HCT116 (cell line): Measurements from ENCODE around the gene DDR2. TPM values are rescaled to one million over a fixed set of nuclear protein-coding genes. Genes with fewer than 3 reads are reported as not detected.

Experiments used
- ATAC-seq: fragments of 200-7000 bp; cut with Tn5 transposase; 2 replicates; pipeline ENCODE4 v1.9.1; 2020; ENCODE audit warnings: mild to moderate bottlenecking, moderate library complexity
- BruUV-seq: library from RNA; stranded (reverse); fragments of 400-500 nt; replicated peaks from 2 replicates; lab custom pipeline; 2021; lab: Mats Ljungman, UMichigan
- CTCF ChIA-PET: fragments of 300-600 bp; sonication (Branson Sonifier 250); formaldehyde crosslinking; loops from one replicate; lab custom pipeline; 2021; ENCODE audit warnings: antibody characterized with exemption; lab: Charles Lee
- POLR2A ChIA-PET: fragments of 300-600, 350-600 bp; sonication (Branson Sonifier 250); formaldehyde crosslinking; loops from one replicate; lab custom pipeline; 2021; ENCODE audit warnings: antibody characterized with exemption; lab: Charles Lee
- RAD21 ChIA-PET, 2 experiments: fragments of 300-600 bp; sonication (Branson Sonifier 250); formaldehyde crosslinking; loops; one replicate each; lab custom pipeline; 2023; ENCODE audit warnings: low total read pairs in 2 of 2; ENCODE audit not compliant: uncharacterized antibody in 2 of 2, unreplicated experiment in 2 of 2, low non-redundant PET in 1 of 2; lab: Charles Lee
- DNase-seq: peaks from one replicate; pipeline ENCODE4 v3.0.0-alpha.2; 2010; ENCODE audit warnings: low read depth, low spot score
- H2AFZ ChIP-seq: fragments of 200-600 bp; shearing (Covaris generic), sonication (generic); 2 replicates; pipeline ENCODE4 v1.6.1; 2017; ENCODE audit warnings: low read depth, mixed run types, mixed read lengths, antibody characterized with exemption, low read length; ENCODE audit not compliant: poor library complexity, severe bottlenecking
- H3K27ac ChIP-seq: 2 replicates; pipeline ENCODE4 v1.5.1; 2012; ENCODE audit warnings: low read depth, low read length
- H3K27me3 ChIP-seq: fragments of 200-600 bp; sonication (generic); 2 replicates; pipeline ENCODE4 v1.6.1; 2016; ENCODE audit warnings: mixed run types, low read length, mixed read lengths; ENCODE audit not compliant: insufficient read depth
- H3K36me3 ChIP-seq, 2 experiments: fragments of 200-500 bp in 1 of 2; fragments of 200-600 bp in 1 of 2; sonication (Bioruptor generic) in 1 of 2; sonication (generic) in 1 of 2; 2 replicates each; pipeline versions ENCODE4 v1.5.1 to v1.6.1; 2014 to 2016; ENCODE audit warnings: low read length in 2 of 2, inconsistent platforms in 1 of 2, mixed read lengths in 1 of 2, mixed run types in 1 of 2; ENCODE audit not compliant: insufficient read depth in 2 of 2, control insufficient read depth in 1 of 2
- H3K4me1 ChIP-seq, 2 experiments: fragments of 200-600 bp in 1 of 2; sonication (generic) in 1 of 2; 2 replicates each; pipeline versions ENCODE4 v1.5.1 to v1.6.1; 2012 to 2017; ENCODE audit warnings: low read length in 2 of 2, inconsistent platforms in 1 of 2, mild to moderate bottlenecking in 1 of 2, mixed read lengths in 1 of 2, mixed run types in 1 of 2, moderate library complexity in 1 of 2; ENCODE audit not compliant: insufficient read depth in 2 of 2, control insufficient read depth in 1 of 2
- H3K4me2 ChIP-seq: fragments of 200-600 bp; sonication (generic); 2 replicates; pipeline ENCODE4 v1.6.1; 2017; ENCODE audit warnings: mixed run types, low read length, mixed read lengths
- H3K4me3 ChIP-seq, 2 experiments: fragments of 200-600 bp in 1 of 2; sonication (generic) in 1 of 2; replicated peaks in 1 of 2; 2 replicates each; pipeline ENCODE4 v1.5.1; 2011 to 2016; ENCODE audit warnings: low read length in 2 of 2, control low read depth in 1 of 2, low read depth in 1 of 2, mild to moderate bottlenecking in 1 of 2, mixed read lengths in 1 of 2, mixed run types in 1 of 2
- H3K79me2 ChIP-seq: fragments of 200-600 bp; sonication (generic); 2 replicates; pipeline ENCODE4 v1.6.1; 2017; ENCODE audit warnings: mild to moderate bottlenecking, mixed run types, low read length, moderate library complexity, mixed read lengths; ENCODE audit not compliant: insufficient read depth
- H3K9ac ChIP-seq: fragments of 200-600 bp; sonication (generic); 2 replicates; pipeline ENCODE4 v1.6.1; 2016; ENCODE audit warnings: low read length, mixed read lengths
- H3K9me2 ChIP-seq: fragments of 200-600 bp; sonication (generic), shearing (Covaris generic); 2 replicates; pipeline ENCODE4 v1.6.1; 2017; ENCODE audit warnings: mixed run types, mild to moderate bottlenecking, moderate library complexity; ENCODE audit not compliant: insufficient read depth
- H3K9me3 ChIP-seq, 2 experiments: fragments of 200-500 bp in 1 of 2; fragments of 200-600 bp in 1 of 2; sonication (Bioruptor generic) in 1 of 2; sonication (generic) in 1 of 2; 2 replicates each; pipeline ENCODE4 v1.6.1; 2014 to 2017; ENCODE audit warnings: low read length in 2 of 2, mixed read lengths in 2 of 2, inconsistent platforms in 1 of 2, low read depth in 1 of 2, mild to moderate bottlenecking in 1 of 2, mixed run types in 1 of 2, moderate library complexity in 1 of 2; ENCODE audit not compliant: control insufficient read depth in 1 of 2, insufficient read depth in 1 of 2
- H4K20me1 ChIP-seq: fragments of 200-600 bp; sonication (generic), shearing (Covaris generic); 2 replicates; pipeline ENCODE4 v1.6.1; 2017; ENCODE audit warnings: mixed run types, mild to moderate bottlenecking, moderate library complexity; ENCODE audit not compliant: insufficient read depth
- ATF3 ChIP-seq: IDR thresholded peaks from 2 replicates; pipeline ENCODE4 v1.6.1; 2012
- CBX3 ChIP-seq: IDR thresholded peaks from 2 replicates; pipeline ENCODE4 v1.6.1; 2012; ENCODE audit warnings: low read depth
- CEBPB ChIP-seq: IDR thresholded peaks from 2 replicates; pipeline ENCODE4 v1.6.1; 2012; ENCODE audit warnings: low read depth
- CTCF ChIP-seq, 3 experiments: fragments of 200-600 bp in 1 of 3; sonication (generic) in 1 of 3; IDR thresholded peaks in 2 of 3; conservative IDR thresholded peaks in 1 of 3; 2 replicates each; pipeline ENCODE4 v1.5.1; 2012 to 2017; ENCODE audit warnings: low read depth in 2 of 3, low read length in 2 of 3, antibody characterized with exemption in 1 of 3, borderline replicate concordance in 1 of 3, control low read depth in 1 of 3, mild to moderate bottlenecking in 1 of 3, mixed read lengths in 1 of 3, mixed run types in 1 of 3, moderate library complexity in 1 of 3; ENCODE audit not compliant: insufficient read depth in 1 of 3
- EGR1 ChIP-seq: IDR thresholded peaks from 2 replicates; pipeline ENCODE4 v1.6.1; 2012; ENCODE audit warnings: low read depth
- ELF1 ChIP-seq: IDR thresholded peaks from 2 replicates; pipeline ENCODE4 v1.6.1; 2012; ENCODE audit warnings: low read depth, borderline replicate concordance
- FOSL1 ChIP-seq: IDR thresholded peaks from 2 replicates; pipeline ENCODE4 v1.6.1; 2012; ENCODE audit warnings: low read depth
- POLR2AphosphoS5 ChIP-seq: IDR thresholded peaks from 2 replicates; pipeline ENCODE4 v1.6.1; 2011; ENCODE audit warnings: mild to moderate bottlenecking, low read depth, low read length, moderate library complexity
- SIN3A ChIP-seq: IDR thresholded peaks from 2 replicates; pipeline ENCODE4 v1.6.1; 2012; ENCODE audit warnings: low read depth
- SP1 ChIP-seq: IDR thresholded peaks from 2 replicates; pipeline ENCODE4 v1.6.1; 2012; ENCODE audit warnings: low read depth
- ZBTB33 ChIP-seq: IDR thresholded peaks from 2 replicates; pipeline ENCODE4 v1.6.1; 2011; ENCODE audit warnings: mild to moderate bottlenecking, low read length, moderate library complexity; ENCODE audit not compliant: insufficient replicate concordance; ENCODE audit errors: extremely low read depth
- ZNF274 ChIP-seq: fragments of 200-500 bp; sonication (Bioruptor generic); IDR thresholded peaks from 2 replicates; pipeline ENCODE4 v1.6.1; 2014; ENCODE audit warnings: mild to moderate bottlenecking, low read depth, low read length, inconsistent platforms
- intact Hi-C: fragments of 100-400 bp; cut with micrococcal nuclease; formaldehyde crosslinking; loops from 2 replicates; pipeline ENCODE4 v1.10.0; 2022
- total RNA-seq: library from RNA; stranded (reverse); gene quantifications from one replicate; pipeline ENCODE4 v1.2.1, GENCODE V29; 2021; ENCODE audit not compliant: unreplicated experiment

Gene DDR2
- total RNA-seq, 1 experiment from 2014 or later, result 0.84 TPM

GRCh38 chr1:162667381-162668080, 35.3 kb downstream of the DDR2 start:
- Histone ChIP-seq H2AFZ (no peak overlapping the region), H3K4me3 (no peak overlapping the region), H3K27ac (no peak overlapping the region), H3K9ac (no peak overlapping the region), H3K36me3 (no peaks in the 10 kb centered on the region), H4K20me1 (no peaks in the 10 kb centered on the region), H3K4me2 (no peak overlapping the region), H3K4me1 (peaks cover 2 to 11% of the 10 kb centered on the region in 2 experiments; a peak in 1 of 4 replicates), H3K79me2 (no peaks in the 10 kb centered on the region), H3K9me2 (no peaks in the 10 kb centered on the region), H3K9me3 (no peaks in the 10 kb centered on the region), H3K27me3 (no peaks in the 10 kb centered on the region)
- RAD21 ChIA-PET, result no interaction called here
- intact Hi-C loops, result no loop called here
- no peak for DNase-seq
- POLR2A ChIA-PET, result no interaction called here
- no peak for ATAC-seq
- BruUV-seq, result no TSS peak
- TF ChIP-seq SIN3A, result no peak
- no peak for TF ChIP-seq ZNF274
- TF ChIP-seq CTCF (IDR thresholded peaks at IDR 0.05 in 2 of 3, conservative IDR thresholded peaks at IDR 0.05 in 1 of 3; ENCODE audit: borderline replicate concordance in 1 of 3, insufficient read depth in 1 of 3, low read depth in 2 of 3, low read length in 2 of 3), result no peak
- no peak for TF ChIP-seq ATF3
- no peak for TF ChIP-seq SP1
- TF ChIP-seq EGR1, result no peak
- no peak for TF ChIP-seq CBX3
- TF ChIP-seq CEBPB, result no peak
- no peak for TF ChIP-seq ELF1
- no peak for TF ChIP-seq POLR2AphosphoS5
- no peak for TF ChIP-seq ZBTB33
- no peak for TF ChIP-seq FOSL1
- CTCF ChIA-PET, result no interaction called here
